Measurements from ENCODE around the gene EPHB3. TPM values are rescaled to one million over a fixed set of nuclear protein-coding genes. Genes with fewer than 3 reads are reported as not detected.

The EPHB3 gene
- polyA plus RNA-seq (2011; rRNA removed) (1.1 and 3.3 TPM in 2 replicates), polyA minus RNA-seq (2011; rRNA and poly(A)+ RNA removed) (4.1 and 5.9 TPM in 2 replicates)

DNA sequence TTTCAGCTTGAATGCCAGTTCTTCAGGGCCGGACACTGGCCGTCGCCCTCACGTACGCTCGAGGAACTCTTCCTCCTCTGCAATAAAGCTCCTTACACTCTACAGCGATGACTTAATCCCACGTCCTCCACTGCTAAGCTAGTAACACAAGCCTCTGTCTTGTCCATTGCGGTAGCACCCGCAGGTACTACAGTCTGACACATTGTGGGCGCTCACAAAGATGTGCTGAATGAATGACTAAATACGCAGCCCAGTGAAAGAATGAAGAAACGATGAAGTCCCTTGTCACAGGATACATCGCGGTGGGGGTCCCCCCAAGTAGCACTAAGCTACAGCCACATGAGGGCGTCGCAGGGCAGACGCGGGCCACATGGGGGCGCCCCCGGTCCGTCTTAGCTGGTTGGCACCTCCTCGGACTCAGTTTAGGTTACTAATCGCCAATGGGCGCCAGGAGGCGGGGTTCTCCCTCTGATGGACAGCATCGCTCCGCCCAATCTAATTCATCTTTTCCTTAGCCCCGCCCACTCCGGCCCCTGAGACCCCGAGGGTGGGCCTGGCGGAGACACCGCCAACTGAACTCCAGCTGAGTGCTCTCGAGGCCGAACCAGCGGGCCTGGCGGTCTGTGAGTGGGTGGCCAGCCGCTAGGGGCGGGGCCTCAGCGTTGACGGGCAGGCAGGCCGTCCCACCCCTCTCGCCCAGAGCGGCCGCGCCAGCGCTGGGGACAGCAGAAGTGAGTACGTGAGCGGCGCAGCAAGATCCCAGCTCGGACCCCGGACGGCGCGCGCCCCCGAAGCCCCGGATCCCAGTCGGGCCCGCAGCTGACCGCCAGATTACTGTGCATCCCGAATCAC, at the start of gene EPHB3:
TSS of gene EPHB3 (plus strand) at position 725 of the 852 bp plus-strand sequence. CDS start 451 bp downstream, outside the sequence.
- CTCF ChIA-PET: interaction anchor here (0.5 to 2.7 kb wide), 39 partner anchors 8 to 615 kb away, joined by 3 to 28 read pairs (median 4); partner anchors contain the start of gene VPS8
- POLR2A ChIA-PET: interaction anchor here (0.6 to 0.8 kb wide), 4 partner anchors 194 to 225 kb away, joined by 3 to 5 read pairs (median 3); no protein-coding TSS in a partner anchor
- DNase-seq (ENCODE audit: low read depth): peak; percentile 95
- TF ChIP-seq, protein P1, sequence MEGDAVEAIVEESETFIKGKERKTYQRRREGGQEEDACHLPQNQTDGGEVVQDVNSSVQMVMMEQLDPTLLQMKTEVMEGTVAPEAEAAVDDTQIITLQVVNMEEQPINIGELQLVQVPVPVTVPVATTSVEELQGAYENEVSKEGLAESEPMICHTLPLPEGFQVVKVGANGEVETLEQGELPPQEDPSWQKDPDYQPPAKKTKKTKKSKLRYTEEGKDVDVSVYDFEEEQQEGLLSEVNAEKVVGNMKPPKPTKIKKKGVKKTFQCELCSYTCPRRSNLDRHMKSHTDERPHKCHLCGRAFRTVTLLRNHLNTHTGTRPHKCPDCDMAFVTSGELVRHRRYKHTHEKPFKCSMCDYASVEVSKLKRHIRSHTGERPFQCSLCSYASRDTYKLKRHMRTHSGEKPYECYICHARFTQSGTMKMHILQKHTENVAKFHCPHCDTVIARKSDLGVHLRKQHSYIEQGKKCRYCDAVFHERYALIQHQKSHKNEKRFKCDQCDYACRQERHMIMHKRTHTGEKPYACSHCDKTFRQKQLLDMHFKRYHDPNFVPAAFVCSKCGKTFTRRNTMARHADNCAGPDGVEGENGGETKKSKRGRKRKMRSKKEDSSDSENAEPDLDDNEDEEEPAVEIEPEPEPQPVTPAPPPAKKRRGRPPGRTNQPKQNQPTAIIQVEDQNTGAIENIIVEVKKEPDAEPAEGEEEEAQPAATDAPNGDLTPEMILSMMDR (IDR thresholded peaks at IDR 0.05; ENCODE audit: insufficient read depth, low read depth, low read length): peak; percentile 99
- no peaks in the 10 kb centered on the region for H3K36me3 ChIP-seq (ENCODE audit: control insufficient read depth, insufficient read depth, low read length)
- H3K27me3 ChIP-seq (ENCODE audit: control insufficient read depth, insufficient read depth, low read length): peaks cover 11% of the 10 kb centered on the region
- peak within 1 kb of the TSS; percentile 71 for H3K4me3 ChIP-seq (ENCODE audit: low read depth, low read length)

DNA sequence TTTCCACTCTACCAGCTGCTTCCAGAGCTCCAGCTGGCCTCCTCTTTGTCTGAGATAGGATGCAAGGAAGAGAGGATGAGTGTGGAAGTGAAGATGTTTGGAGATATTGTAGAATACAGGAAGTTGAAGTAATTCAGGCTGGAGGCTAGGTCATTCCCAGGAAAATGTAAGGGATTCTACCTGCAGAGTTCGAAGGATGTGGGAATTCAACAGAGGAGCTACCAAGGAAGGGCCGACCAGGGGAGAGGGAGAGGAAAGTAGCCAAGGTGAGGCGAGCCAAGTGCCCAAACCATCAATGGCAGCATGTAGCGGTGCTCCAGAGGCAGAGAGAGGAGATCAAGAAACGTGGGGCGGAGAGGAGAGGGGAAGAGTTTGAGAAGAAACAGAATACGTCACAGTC, 49.0 kb upstream of the EPHB3 start:
- POLR2A ChIA-PET: no interaction called here

DNA sequence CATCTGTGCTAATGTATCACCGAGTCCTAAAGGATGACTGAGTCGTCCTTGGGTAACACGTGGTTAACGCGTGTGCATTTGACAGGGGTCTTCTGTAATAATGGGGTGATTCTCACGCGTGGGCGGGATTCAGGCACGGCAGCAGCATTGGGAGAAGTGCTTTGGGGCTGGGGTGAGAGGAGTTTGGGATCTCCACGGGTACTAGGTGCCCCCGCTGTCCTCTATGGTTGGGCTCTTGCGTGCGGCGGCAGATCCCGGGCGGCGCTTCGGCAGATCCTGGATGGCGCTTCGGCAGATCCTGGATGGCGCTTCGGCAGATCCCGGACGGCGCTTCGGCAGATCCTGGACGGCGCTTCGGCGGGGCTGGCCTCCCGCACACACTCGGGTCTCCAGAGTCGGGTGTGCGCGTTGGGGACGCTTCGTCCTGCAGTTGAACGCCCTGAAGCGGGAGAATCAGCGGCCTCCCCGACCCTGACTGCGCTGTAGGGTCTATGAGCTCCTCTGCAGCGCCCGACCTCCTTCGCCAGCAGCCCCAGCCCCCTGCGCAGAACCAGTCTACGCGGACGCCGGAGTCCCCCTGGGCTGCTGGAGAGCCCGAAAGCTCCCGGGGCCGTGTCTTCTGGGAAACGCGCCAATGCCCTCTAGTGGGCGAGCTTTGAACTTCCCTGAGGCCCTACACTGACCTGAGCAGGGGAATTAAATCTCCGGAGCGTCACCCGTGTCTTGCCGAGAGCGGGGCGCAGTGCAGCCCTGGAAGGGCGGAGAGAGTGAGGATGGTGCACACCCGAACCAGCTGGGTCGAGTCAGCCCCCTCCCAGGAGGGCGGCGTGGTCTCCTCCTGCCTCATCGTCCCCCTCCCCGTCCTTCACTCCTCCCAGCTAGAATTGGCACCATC, 48.1 kb upstream of the EPHB3 start:
- POLR2A ChIA-PET: no interaction called here
- Histone ChIP-seq H3K4me3 (ENCODE audit: low read depth, low read length) (peak overlapping the region; percentile 6), H3K36me3 (ENCODE audit: control insufficient read depth, insufficient read depth, low read length) (no peaks in the 10 kb centered on the region), H3K27me3 (ENCODE audit: control insufficient read depth, insufficient read depth, low read length) (peaks cover 30% of the 10 kb centered on the region)
- no peak for DNase-seq (ENCODE audit: low read depth)
- CTCF ChIA-PET: interaction anchor here (0.5 to 6.4 kb wide), 41 partner anchors 8 to 226 kb away, joined by 3 to 95 read pairs (median 6); partner anchors contain the start of genes CLCN2 and POLR2H
- TF ChIP-seq, protein P1 (IDR thresholded peaks at IDR 0.05; ENCODE audit: insufficient read depth, low read depth, low read length): peak; percentile 90

More for the DNA sequence above, 49.0 kb upstream of the EPHB3 start:
- CTCF ChIA-PET: interaction anchor here (0.8 to 6.4 kb wide), 15 partner anchors 18 to 159 kb away, joined by 3 to 95 read pairs (median 7); no protein-coding TSS in a partner anchor
- H3K36me3 ChIP-seq (ENCODE audit: control insufficient read depth, insufficient read depth, low read length): no peaks in the 10 kb centered on the region
- H3K27me3 ChIP-seq (ENCODE audit: control insufficient read depth, insufficient read depth, low read length): peaks cover 30% of the 10 kb centered on the region
- H3K4me3 ChIP-seq (ENCODE audit: low read depth, low read length): no peak overlapping the region
- DNase-seq (ENCODE audit: low read depth): no peak
- TF ChIP-seq, protein P1 (IDR thresholded peaks at IDR 0.05; ENCODE audit: insufficient read depth, low read depth, low read length): no peak

DNA sequence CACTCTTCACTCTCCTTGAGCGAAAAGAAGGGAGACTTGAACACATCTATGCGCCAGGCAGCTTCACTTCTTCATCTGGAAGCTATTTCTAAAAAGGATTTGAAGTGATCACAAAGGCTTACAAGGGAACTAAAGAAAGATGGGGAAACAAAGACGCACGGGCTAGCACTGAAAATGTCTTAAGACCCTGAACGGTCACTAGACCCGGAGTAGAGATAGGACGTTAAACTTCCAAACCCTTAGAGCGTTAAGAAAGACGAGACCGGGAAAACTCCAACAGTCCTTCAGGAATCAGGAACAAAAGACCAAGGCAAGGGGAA, 47.5 kb upstream of the EPHB3 start:
- TF ChIP-seq, protein P1 (IDR thresholded peaks at IDR 0.05; ENCODE audit: insufficient read depth, low read depth, low read length): no peak
- Histone ChIP-seq H3K4me3 (ENCODE audit: low read depth, low read length) (no peak overlapping the region), H3K36me3 (ENCODE audit: control insufficient read depth, insufficient read depth, low read length) (no peaks in the 10 kb centered on the region), H3K27me3 (ENCODE audit: control insufficient read depth, insufficient read depth, low read length) (peaks cover 30% of the 10 kb centered on the region)
- DNase-seq (ENCODE audit: low read depth): no peak
- ChIA-PET CTCF (interaction anchor here (0.5 to 6.4 kb wide), 37 partner anchors 8 to 227 kb away, joined by 3 to 95 read pairs (median 7); partner anchors contain the start of genes CLCN2 and POLR2H), POLR2A (no interaction called here)

Data from BJ (cell line).